Body of pancreas (tissue), 4 donors: ENCODE data around the gene CT45A1. TPM values are rescaled to one million over a fixed set of nuclear protein-coding genes. Genes with fewer than 3 reads are reported as not detected.
"Not testable (repeated sequence)": the region's sequence is repeated elsewhere in the genome, so short reads cannot be mapped to it uniquely, and the experiment has no call there.

Experiments
- ATAC-seq: fragments of 150-250 bp; one replicate; pipeline ENCODE4 v1.9.1; 2016
- DNase-seq, 4 donors: peaks; one replicate each; pipeline ENCODE4 v3.0.0-alpha.2; 2019
- H3K27ac ChIP-seq, 4 donors: fragments of 200-600 bp; sonication (generic); 1 replicate in 3 of 4; 2 replicates in 1 of 4; pipeline versions ENCODE4 v1.5.1 to v1.6.1; 2016 to 2019; ENCODE audit warnings: mild to moderate bottlenecking in 1 of 4, mixed read lengths in 1 of 4, moderate library complexity in 1 of 4
- H3K27me3 ChIP-seq, 2 donors: fragments of 200-600 bp; sonication (generic); one replicate each; pipeline ENCODE4 v1.6.0; 2016; ENCODE audit warnings: mild to moderate bottlenecking in 1 of 2
- H3K36me3 ChIP-seq, 2 donors: fragments of 200-600 bp; sonication (generic); replicated peaks in 1 of 2; 2 replicates each; pipeline ENCODE4 v1.5.1; 2016; ENCODE audit warnings: low read depth in 2 of 2; ENCODE audit not compliant: insufficient read depth in 1 of 2
- H3K4me1 ChIP-seq: fragments of 200-600 bp; sonication (generic); one replicate; pipeline ENCODE4 v1.6.0; 2016
- H3K4me3 ChIP-seq, 2 donors: fragments of 200-600 bp; sonication (generic); 1 replicate in 1 of 2; 2 replicates in 1 of 2; pipeline ENCODE4 v1.5.1; 2016 to 2019
- H3K9me3 ChIP-seq, 3 donors: fragments of 200-600 bp; sonication (generic); 1 replicate in 2 of 3; 2 replicates in 1 of 3; pipeline ENCODE4 v1.5.1; 2016
- POLR2A ChIP-seq, 3 donors: fragments of 450-650 bp; IDR thresholded peaks; one replicate each; pipeline ENCODE4 v1.6.1; 2016; ENCODE audit warnings: antibody characterized with exemption in 3 of 3, mild to moderate bottlenecking in 2 of 3
- WGBS, 2 donors: methylation state at CpG; one replicate each; pipeline ENCODE4 v1.1.5; 2017; 5-methylcytosine and 5-hydroxymethylcytosine counted together
- intact Hi-C: fragments of 100-400 bp; cut with DNase I; formaldehyde crosslinking; loops from one replicate; pipeline ENCODE4 v1.15.1; 2023
- total RNA-seq, 2 donors: library from RNA; depleted of rRNA; stranded (reverse); fragments of >200 nt; gene quantifications; one replicate each; pipeline ENCODE4 v1.1.0, GENCODE V29; 2016
- TF ChIP-seq, protein P1 (sequence below), 7 experiments: fragments of 450-650 bp in 4 of 7; fragments of 200-600 bp in 3 of 7; sonication (generic) in 3 of 7; IDR thresholded peaks; one replicate each; pipeline ENCODE4 v1.5.1; 2016 to 2019; ENCODE audit warnings: antibody characterized with exemption in 7 of 7

The CT45A1 gene
- total RNA-seq, 2 donors from 2014 or later, result not detected

DNA sequence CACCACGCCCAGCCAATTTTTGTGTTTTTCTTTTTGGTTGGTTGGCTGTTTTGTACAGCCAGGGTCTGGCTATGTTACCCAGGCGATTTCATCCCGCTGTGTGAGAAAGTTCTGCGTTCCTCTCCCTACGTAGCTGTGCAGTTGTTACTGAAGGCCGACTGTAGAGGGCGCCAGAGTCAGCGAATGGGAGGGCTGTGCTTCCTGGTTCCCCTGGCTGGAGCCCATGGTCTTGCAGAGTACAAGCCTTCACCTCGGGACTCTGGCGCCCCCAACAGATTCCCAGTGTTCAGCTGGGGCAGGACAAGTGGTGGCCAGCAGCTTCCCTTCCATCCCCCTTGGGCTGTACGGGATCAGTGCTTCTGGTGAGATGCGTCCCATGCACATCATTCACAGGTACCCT, 5.6 kb upstream of the CT45A1 start:
- TF ChIP-seq POLR2A (IDR thresholded peaks at IDR 0.05), result no peak
- TF ChIP-seq, protein P1, sequence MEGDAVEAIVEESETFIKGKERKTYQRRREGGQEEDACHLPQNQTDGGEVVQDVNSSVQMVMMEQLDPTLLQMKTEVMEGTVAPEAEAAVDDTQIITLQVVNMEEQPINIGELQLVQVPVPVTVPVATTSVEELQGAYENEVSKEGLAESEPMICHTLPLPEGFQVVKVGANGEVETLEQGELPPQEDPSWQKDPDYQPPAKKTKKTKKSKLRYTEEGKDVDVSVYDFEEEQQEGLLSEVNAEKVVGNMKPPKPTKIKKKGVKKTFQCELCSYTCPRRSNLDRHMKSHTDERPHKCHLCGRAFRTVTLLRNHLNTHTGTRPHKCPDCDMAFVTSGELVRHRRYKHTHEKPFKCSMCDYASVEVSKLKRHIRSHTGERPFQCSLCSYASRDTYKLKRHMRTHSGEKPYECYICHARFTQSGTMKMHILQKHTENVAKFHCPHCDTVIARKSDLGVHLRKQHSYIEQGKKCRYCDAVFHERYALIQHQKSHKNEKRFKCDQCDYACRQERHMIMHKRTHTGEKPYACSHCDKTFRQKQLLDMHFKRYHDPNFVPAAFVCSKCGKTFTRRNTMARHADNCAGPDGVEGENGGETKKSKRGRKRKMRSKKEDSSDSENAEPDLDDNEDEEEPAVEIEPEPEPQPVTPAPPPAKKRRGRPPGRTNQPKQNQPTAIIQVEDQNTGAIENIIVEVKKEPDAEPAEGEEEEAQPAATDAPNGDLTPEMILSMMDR (IDR thresholded peaks at IDR 0.05), result peak in 1 of 7 experiments; percentile 2
- ATAC-seq, result no peak
- WGBS, 2 donors, result 29 to 38% methylated on average over 6 to 12 of the region's 12 CpGs
- intact Hi-C loops, result no loop called here
- H3K9me3 ChIP-seq, result no peaks in the 10 kb centered on the region
- H3K27ac ChIP-seq, result no peak overlapping the region
- no peak overlapping the region for H3K4me3 ChIP-seq
- no peaks in the 10 kb centered on the region for H3K27me3 ChIP-seq
- no peak for DNase-seq
- H3K4me1 ChIP-seq, result no peaks in the 10 kb centered on the region
- no peaks in the 10 kb centered on the region for H3K36me3 ChIP-seq

DNA sequence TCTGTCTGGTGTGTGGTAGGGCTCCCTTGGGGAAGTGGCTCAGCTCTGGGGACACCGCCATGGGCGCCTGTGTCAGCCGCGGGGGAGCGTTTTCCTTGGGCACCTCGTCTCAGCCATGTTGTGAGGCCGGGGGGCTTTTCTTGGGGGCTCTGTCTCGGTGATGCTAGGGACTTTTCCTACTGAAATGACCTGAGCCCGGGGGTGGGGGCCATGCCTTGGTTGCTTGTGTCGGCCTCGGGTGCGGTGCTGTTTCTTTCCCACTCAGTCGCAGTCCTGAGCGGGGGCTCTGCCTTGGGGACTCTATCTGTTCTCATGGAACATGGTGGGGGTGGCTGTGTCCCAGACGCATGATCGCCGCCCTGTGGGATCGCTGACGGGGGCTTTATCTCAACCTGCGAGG, 356 bp downstream of the CT45A1 start:
- WGBS, 2 donors, result 88% methylated on average over 14 of the region's 20 CpGs; no CpG with 5 or more reads in 1 of the 2 donors
- no peak overlapping the region for H3K27ac ChIP-seq
- H3K4me3 ChIP-seq, result no peak overlapping the region
- no peaks in the 10 kb centered on the region for H3K4me1 ChIP-seq
- ATAC-seq, result no peak
- no peak for TF ChIP-seq POLR2A (IDR thresholded peaks at IDR 0.05)
- TF ChIP-seq, protein P1 (IDR thresholded peaks at IDR 0.05), result no peak
- no peaks in the 10 kb centered on the region for H3K27me3 ChIP-seq
- no peaks in the 10 kb centered on the region for H3K36me3 ChIP-seq
- intact Hi-C loops, result no loop called here
- H3K9me3 ChIP-seq, result no peaks in the 10 kb centered on the region
- no peak for DNase-seq

DNA sequence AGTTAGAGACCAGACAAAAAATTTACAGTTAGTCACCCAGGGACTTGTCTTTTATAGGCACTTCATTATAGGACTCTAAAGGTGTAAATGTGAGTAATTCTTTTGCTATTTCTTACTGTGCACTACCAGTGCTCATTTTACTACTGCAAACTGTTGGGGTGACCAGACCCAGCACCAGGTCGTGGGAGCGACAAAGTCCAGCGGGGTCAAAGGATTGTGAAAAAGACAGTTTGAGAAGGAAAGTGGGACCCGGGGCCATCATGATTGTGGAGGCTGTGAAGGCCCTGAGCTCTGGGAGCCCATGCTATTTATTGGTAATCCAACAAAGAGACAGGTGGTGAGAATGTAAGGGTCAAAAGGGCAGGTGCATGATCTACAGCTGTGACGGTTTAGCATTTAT, 21.2 kb downstream of the CT45A1 start:
- not testable (repeated sequence) for H3K4me1 ChIP-seq
- 65 to 68% methylated on average over 5 of the region's 5 CpGs for WGBS, 2 donors

DNA sequence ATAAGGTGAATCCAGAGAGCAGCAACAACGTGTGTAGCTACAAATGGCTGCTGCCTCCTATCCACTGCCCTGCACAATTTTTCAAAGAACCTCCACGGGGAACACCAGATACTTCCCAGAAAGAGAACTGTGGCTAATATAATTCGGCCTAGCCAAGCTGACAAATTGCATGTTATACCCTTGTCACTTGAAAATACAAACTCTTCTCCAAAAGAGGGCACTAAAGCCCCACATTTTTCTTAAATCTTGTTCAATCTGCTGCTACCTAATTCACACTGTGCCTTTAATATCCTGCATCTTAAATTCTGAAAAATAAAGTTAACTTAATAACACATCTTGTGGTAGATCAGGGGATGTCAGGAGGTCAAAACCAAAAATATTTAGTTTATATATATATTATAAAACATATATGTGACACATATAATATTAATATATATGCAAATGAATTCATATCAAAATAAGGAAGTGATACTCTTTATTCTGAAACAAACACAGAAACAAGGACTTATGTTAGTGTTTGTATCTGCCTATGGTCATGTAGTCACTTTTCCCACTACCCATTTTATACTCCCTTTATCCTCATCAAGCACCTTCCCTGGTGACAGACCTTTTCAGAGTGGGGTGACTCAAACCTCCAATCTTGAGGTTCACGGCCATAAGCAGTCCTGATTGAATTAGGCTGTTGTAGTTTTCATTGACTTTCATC, 24.1 kb downstream of the CT45A1 start:
- intact Hi-C loops, result no loop called here
- Histone ChIP-seq H3K36me3 (no peaks in the 10 kb centered on the region), H3K9me3 (no peaks in the 10 kb centered on the region), H3K27ac (no peak overlapping the region), H3K27me3 (no peaks in the 10 kb centered on the region), H3K4me1 (no peaks in the 10 kb centered on the region), H3K4me3 (no peak overlapping the region)
- ATAC-seq, result no peak
- no peak for DNase-seq
- WGBS, 2 donors, result 23 to 45% methylated on average over 4 of the region's 4 CpGs
- TF ChIP-seq, protein P1 (IDR thresholded peaks at IDR 0.05), result no peak
- TF ChIP-seq POLR2A (IDR thresholded peaks at IDR 0.05), result no peak

More for the DNA sequence above, 21.2 kb downstream of the CT45A1 start:
- intact Hi-C loops, H3K27me3 ChIP-seq, H3K36me3 ChIP-seq, DNase-seq, H3K27ac ChIP-seq, ATAC-seq, H3K4me3 ChIP-seq, H3K9me3 ChIP-seq: not testable (repeated sequence)

DNA sequence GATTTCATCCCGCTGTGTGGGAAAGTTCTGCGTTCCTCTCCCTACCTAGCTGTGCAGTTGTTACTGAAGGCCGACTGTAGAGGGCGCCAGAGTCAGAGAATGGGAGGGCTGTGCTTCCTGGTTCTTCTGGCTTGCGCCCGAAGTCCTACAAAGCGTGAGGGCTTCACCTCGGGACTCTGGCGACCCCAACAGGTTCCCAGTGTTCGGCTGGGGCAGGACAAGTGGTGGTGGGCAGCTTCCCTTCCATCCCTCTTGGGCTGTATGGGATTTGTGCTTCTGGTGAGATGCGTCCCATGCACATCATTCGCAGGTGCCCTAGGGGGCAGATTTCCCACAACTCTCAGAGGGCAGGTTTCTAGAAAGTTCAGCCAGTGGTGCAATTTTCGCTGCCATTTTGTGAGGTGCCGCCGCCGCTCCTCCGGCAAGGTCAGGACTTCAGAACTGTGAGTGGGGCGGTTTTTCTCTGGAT, 27.3 kb downstream of the CT45A1 start:
- Histone ChIP-seq H3K4me1 (no peaks in the 10 kb centered on the region), H3K27me3 (no peaks in the 10 kb centered on the region), H3K9me3 (no peaks in the 10 kb centered on the region), H3K36me3 (no peaks in the 10 kb centered on the region), H3K4me3 (no peak overlapping the region), H3K27ac (no peak overlapping the region)
- peak; percentile 2 to 15 (median 12) for DNase-seq
- ATAC-seq, result no peak
- intact Hi-C loops, result no loop called here
- TF ChIP-seq, protein P1 (IDR thresholded peaks at IDR 0.05), result peak in 3 of 7 experiments; percentile 6 to 21 (median 13)
- TF ChIP-seq POLR2A (IDR thresholded peaks at IDR 0.05), result no peak
- WGBS, 2 donors, result 44 to 100% methylated on average over 4 to 16 of the region's 18 CpGs
